ENCODE results near the gene CARF.
"Not testable (repeated sequence)": the region's sequence is repeated elsewhere in the genome, so short reads cannot be mapped to it uniquely, and the experiment has no call there.

CARF gene

GRCh38 chr2:202965810-202966460 lies 53.9 kb downstream of the CARF start:
- TF ChIP-seq CTCF (conservative IDR thresholded peaks at IDR 0.05; ENCODE audit: low read depth, low read length) = no peak
- no peak overlapping the region for H3K4me3 ChIP-seq (ENCODE audit: low read length)
- peak; percentile 48 for DNase-seq (ENCODE audit: low read depth)

- DNase-seq (ENCODE audit: low read depth); H3K4me3 ChIP-seq (ENCODE audit: low read length): not testable (repeated sequence)
These were observed 57.3 kb downstream of the CARF start for GRCh38 chr2:202969404-202969803.

- no peak for DNase-seq (ENCODE audit: low read depth)
- no peak for TF ChIP-seq CTCF (conservative IDR thresholded peaks at IDR 0.05; ENCODE audit: low read depth, low read length)
- H3K4me3 ChIP-seq (ENCODE audit: low read length) = no peak overlapping the region
These were observed 64.7 kb downstream of the CARF start for GRCh38 chr2:202976809-202977208.

- no peak for TF ChIP-seq CTCF (conservative IDR thresholded peaks at IDR 0.05; ENCODE audit: low read depth, low read length)
- H3K4me3 ChIP-seq (ENCODE audit: low read length) = no peak overlapping the region
- DNase-seq (ENCODE audit: low read depth) = no peak
These were observed 70.9 kb downstream of the CARF start for GRCh38 chr2:202982779-202983491.

- no peak for DNase-seq (ENCODE audit: low read depth)
- H3K4me3 ChIP-seq (ENCODE audit: low read length) = no peak overlapping the region
- no peak for TF ChIP-seq CTCF (conservative IDR thresholded peaks at IDR 0.05; ENCODE audit: low read depth, low read length)
These were observed 77.7 kb downstream of the CARF start for GRCh38 chr2:202989749-202990148.

GRCh38 chr2:202990501-202990900 lies 78.4 kb downstream of the CARF start:
- DNase-seq (ENCODE audit: low read depth) = no peak
- no peak for TF ChIP-seq CTCF (conservative IDR thresholded peaks at IDR 0.05; ENCODE audit: low read depth, low read length)
- no peak overlapping the region for H3K4me3 ChIP-seq (ENCODE audit: low read length)

- not testable (repeated sequence) for DNase-seq (ENCODE audit: low read depth); H3K4me3 ChIP-seq (ENCODE audit: low read length)
These were observed 85.0 kb downstream of the CARF start for GRCh38 chr2:202997113-202997512.

GRCh38 chr2:203002054-203002821 lies 90.2 kb downstream of the CARF start:
- TF ChIP-seq CTCF (conservative IDR thresholded peaks at IDR 0.05; ENCODE audit: low read depth, low read length) = no peak
- no peak overlapping the region for H3K4me3 ChIP-seq (ENCODE audit: low read length)
- DNase-seq (ENCODE audit: low read depth) = no peak
